BJ (cell line): ENCODE results near the gene PRR29. TPM values are rescaled to one million over a fixed set of nuclear protein-coding genes. Genes with fewer than 3 reads are reported as not detected.
A peak's percentile ranks its signal among the peaks of the same experiment; 100 is the strongest.

Experiments
- CTCF ChIA-PET: fragments of 350-600 bp; formaldehyde crosslinking; extraction: SDS; loops from one replicate; lab custom pipeline; 2021; ENCODE audit warnings: antibody characterized with exemption, inconsistent platforms; lab: Yijun Ruan, JAX
- POLR2A ChIA-PET: fragments of 300-600 bp; sonication (Branson Sonifier 250); formaldehyde crosslinking; extraction: SDS; loops from one replicate; lab custom pipeline; 2021; ENCODE audit warnings: antibody characterized with exemption; lab: Charles Lee
- DNase-seq: peaks from one replicate; pipeline ENCODE4 v3.0.0-alpha.2; 2011; ENCODE audit warnings: low read depth
- H3K27me3 ChIP-seq: 2 replicates; pipeline ENCODE4 v1.6.0; 2011; ENCODE audit warnings: low read length; ENCODE audit not compliant: control insufficient read depth, insufficient read depth
- H3K36me3 ChIP-seq: 2 replicates; pipeline ENCODE4 v1.5.1; 2011; ENCODE audit warnings: low read length; ENCODE audit not compliant: control insufficient read depth, insufficient read depth
- H3K4me3 ChIP-seq: 2 replicates; pipeline ENCODE4 v1.5.1; 2011; ENCODE audit warnings: low read depth, mild to moderate bottlenecking, control low read depth, low read length
- polyA plus RNA-seq: library from polyadenylated mRNA; depleted of rRNA; stranded (reverse); fragments of >200 nt; gene quantifications from 2 replicates; pipeline ENCODE4 v1.2.3, GENCODE V29; 2011
- TF ChIP-seq, protein P1 (sequence below): IDR thresholded peaks from 2 replicates; pipeline ENCODE4 v1.5.1; 2011; ENCODE audit warnings: low read depth, mild to moderate bottlenecking, control low read depth, inconsistent platforms, low read length, moderate library complexity; ENCODE audit not compliant: insufficient read depth

Gene PRR29
- polyA plus RNA-seq, 1 experiment: 0.21 TPM

DNA sequence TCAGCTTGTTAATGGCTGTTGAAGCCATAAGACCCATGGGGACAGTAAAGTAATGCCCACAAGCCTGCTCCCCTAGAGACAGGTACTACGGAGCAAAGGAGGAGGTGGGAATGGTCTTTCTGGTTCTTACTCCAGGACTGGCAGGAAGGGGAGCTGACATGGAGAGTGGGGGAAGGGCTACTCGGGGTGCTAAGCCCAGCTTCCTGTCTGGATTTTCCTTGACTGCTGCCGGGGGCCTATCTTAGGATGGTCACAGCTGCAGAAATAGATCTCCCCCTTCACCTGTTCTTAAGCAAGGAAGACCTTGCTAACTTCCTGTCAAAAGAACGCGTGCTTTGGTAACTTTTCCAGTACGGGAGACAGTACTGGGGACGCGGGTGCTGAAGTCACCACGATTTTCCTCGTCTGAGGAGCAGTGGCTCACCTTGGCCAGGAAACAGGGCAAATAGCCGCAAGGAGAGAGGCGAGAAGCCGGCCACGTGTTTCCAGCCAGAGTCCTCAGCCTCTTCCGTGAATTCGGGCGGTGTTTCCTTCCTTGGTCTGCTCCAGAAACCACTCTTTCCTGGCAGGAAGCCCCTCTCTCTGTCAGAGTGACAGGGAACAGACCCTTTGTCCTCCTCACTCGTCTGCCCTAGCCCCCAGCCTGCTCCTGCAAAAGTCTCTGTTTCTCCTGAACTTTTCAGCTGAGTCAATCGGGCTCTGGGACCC is 656 bp upstream of the PRR29 start:
- no peaks in the 10 kb centered on the region for H3K36me3 ChIP-seq
- POLR2A ChIA-PET: no interaction called here
- peak overlapping the region; percentile 66; the same call in 1 of the 2 replicates for H3K4me3 ChIP-seq
- CTCF ChIA-PET: interaction anchor here (0.9 to 1.5 kb wide), 4 partner anchors 10 to 94 kb away, joined by 3 to 6 read pairs (median 3); partner anchors contain the start of gene GH1
- TF ChIP-seq, protein P1, sequence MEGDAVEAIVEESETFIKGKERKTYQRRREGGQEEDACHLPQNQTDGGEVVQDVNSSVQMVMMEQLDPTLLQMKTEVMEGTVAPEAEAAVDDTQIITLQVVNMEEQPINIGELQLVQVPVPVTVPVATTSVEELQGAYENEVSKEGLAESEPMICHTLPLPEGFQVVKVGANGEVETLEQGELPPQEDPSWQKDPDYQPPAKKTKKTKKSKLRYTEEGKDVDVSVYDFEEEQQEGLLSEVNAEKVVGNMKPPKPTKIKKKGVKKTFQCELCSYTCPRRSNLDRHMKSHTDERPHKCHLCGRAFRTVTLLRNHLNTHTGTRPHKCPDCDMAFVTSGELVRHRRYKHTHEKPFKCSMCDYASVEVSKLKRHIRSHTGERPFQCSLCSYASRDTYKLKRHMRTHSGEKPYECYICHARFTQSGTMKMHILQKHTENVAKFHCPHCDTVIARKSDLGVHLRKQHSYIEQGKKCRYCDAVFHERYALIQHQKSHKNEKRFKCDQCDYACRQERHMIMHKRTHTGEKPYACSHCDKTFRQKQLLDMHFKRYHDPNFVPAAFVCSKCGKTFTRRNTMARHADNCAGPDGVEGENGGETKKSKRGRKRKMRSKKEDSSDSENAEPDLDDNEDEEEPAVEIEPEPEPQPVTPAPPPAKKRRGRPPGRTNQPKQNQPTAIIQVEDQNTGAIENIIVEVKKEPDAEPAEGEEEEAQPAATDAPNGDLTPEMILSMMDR: no peak
- peaks cover 19% of the 10 kb centered on the region for H3K27me3 ChIP-seq
- no peak for DNase-seq

DNA sequence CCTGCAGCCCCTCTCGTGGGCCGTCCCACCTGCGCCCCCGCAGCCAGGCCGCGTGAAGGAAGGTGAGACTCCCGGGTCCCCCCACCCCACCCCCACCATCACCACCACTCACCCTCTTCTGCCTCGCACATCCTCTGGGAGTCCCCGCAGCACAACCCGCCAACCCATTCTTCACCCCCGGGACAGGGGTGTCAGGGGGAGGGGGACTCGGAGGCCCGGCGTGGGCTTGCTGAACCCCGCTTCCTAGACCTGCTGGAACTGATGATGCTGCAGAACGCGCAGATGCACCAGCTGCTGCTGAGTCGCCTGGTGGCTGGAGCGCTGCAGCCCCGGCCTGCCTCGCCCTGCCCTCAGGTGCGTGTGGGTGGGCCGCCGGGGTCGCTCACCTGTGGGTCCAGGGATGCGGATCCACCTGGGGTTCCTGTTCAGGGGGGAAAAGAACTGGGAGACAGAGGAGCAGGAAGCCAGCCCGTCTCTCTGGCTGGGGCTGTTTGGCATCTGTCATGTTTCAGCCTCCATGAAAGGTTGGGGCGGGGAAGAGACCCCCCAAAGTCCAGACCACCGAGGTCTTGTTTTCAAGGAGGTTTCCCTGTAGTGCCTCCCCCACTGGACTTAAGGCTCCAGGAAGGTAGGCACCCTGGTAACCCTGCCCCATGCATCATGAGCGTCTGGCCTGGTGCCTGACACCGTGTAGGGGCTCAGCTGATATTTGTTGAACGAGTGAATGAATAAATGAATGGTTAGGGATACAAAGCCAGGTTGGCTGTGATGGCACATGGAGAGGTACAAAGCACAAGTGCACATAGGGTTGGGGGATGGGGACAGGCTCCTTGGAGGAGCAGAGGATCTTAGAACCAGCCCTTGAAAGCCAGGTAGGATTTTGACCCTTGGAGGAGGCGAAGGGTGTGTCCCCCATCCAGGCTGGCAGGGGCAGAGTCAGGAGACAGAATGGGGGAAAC is 849 bp downstream of the PRR29 start:
- H3K4me3 ChIP-seq: peak overlapping the region; percentile 66
- POLR2A ChIA-PET: no interaction called here

GRCh38 chr17:63999680-64000531 is 1.8 kb downstream of the PRR29 start:
- H3K27me3 ChIP-seq: peaks cover 13% of the 10 kb centered on the region
- TF ChIP-seq, protein P1: no peak
- H3K36me3 ChIP-seq: no peaks in the 10 kb centered on the region
- ChIA-PET CTCF (interaction anchor here (0.9 to 2.0 kb wide), 4 partner anchors 10 to 81 kb away, joined by 3 to 9 read pairs (median 4); partner anchors contain the start of gene GH1), POLR2A (no interaction called here)
- no peak for DNase-seq
- no peak overlapping the region for H3K4me3 ChIP-seq

More for the DNA sequence above, 849 bp downstream of the PRR29 start:
- TF ChIP-seq, protein P1: no peak
- CTCF ChIA-PET: interaction anchor here (0.9 to 2.0 kb wide), 5 partner anchors 9 to 80 kb away, joined by 3 to 9 read pairs (median 4); partner anchors contain the start of gene GH1
- H3K27me3 ChIP-seq: peaks cover 16% of the 10 kb centered on the region
- H3K36me3 ChIP-seq: no peaks in the 10 kb centered on the region
- no peak for DNase-seq

DNA sequence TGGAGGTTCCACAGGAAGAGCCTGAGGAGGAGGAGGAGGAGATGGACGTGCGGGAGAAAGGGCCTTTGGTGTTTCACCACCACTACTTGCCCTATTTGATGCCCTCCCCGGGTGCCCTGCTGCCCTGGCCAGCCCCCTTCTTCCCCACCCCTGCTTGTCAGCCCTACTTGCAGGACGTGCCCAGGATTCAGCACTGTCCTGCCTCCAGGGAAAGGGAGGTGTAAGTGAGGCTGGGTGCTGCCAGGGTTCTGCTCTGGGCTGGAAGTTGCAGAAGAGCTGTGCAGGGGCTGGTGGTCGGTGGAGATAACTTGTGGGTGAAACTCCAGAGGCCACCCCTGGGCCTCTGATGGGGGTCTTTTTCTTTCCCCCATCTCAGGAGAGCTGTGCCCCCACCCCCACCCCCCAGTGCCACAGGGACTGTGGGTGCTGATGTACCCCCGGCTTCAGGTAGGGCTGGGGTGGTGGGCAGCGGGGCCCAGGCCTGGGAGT is 3.0 kb downstream of the PRR29 start:
- Histone ChIP-seq H3K27me3 (peaks cover 9% of the 10 kb centered on the region), H3K36me3 (no peaks in the 10 kb centered on the region), H3K4me3 (no peak overlapping the region)
- ChIA-PET CTCF (interaction anchor here (0.6 to 2.3 kb wide), 4 partner anchors 11 to 387 kb away, joined by 3 to 6 read pairs (median 4); no protein-coding TSS in a partner anchor), POLR2A (no interaction called here)
- TF ChIP-seq, protein P1: no peak
- DNase-seq: no peak
